GM21529 (cell line): Measurements from ENCODE around the gene P3H1.
A peak's percentile ranks its signal among the peaks of the same experiment; 100 is the strongest.
"Not testable (repeated sequence)": the region's sequence is repeated elsewhere in the genome, so short reads cannot be mapped to it uniquely, and the experiment has no call there.

ENCODE experiments used
- ATAC-seq: cut with Tn5 transposase; IDR thresholded peaks from one replicate; pipeline ENCODE4 v1.9.1; 2021; ENCODE audit not compliant: unreplicated experiment

Gene P3H1

GRCh38 chr1:42774928-42775526, 8.2 kb upstream of the P3H1 start:
- ATAC-seq, result no peak

GRCh38 chr1:42773420-42773819, 6.6 kb upstream of the P3H1 start:
- no peak for ATAC-seq

- no peak for ATAC-seq
Measured at GRCh38 chr1:42769811-42770210, 3.0 kb upstream of the P3H1 start.

GRCh38 chr1:42768172-42768571, 1.3 kb upstream of the P3H1 start:
- no peak for ATAC-seq

- ATAC-seq, result peak; percentile 20
Measured at GRCh38 chr1:42767510-42768000, 727 bp upstream of the P3H1 start.

DNA sequence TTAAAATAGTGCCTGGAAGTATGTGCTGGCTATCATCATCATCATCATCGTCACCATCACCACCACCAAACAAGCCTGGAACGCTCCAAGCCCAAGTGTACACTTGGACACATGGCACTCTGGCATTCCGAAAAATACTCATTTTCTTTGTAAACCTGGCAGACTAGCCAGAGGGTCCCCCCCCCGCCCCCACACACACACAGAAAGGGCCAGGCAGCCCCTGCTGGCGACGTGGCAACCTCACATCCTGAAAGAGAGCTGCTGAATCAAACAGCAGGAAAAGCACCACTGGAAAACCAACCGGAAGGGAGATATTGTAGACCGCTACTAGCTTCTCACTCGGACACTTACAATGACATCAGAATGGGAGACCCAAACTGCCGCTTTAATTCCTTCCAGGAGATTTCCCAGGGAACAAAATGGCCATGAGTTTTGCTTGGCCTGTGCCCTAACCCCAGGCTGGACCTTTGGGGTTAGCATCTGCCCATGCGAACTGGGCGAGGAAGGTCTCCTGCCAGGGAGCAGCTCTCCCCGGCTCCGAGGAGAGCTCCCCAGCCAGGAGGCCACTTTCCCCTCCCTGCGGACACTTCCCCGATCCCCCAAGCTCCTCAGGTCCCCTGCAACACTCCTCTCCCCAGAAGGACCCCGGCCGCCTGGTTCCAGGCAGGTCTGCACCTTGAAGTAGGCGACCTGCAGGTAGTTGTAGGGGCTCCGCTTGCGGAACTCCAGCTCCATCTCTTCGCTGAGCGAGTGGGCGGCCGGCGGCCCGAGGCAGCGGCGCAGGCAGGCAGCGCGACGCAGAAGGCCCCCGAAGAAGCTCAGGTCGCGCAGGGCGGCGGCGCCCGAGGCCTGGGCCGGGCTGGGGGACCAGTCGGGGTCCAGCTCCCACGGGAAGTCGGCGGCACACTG, 742 bp downstream of the P3H1 start:
- ATAC-seq, result peak; percentile 28

DNA sequence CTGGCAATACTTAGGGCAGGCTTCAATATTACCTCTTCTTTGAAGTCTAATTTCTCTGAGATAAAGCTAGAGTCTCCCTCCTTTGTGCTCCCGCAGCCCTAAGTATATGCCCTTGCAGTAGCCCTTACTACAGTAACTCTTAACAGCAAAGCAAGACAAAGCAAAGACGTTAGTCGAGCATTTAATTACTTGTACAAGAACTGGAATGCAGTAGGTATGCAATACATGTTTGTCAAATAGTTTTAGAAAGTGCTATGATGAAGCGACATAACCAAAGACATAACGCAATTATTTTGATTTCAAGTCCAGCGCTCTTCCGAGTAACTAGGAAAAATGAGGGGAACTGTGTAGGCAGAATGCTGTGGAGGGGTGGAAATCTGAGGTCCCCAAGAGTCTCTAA, 1.6 kb downstream of the P3H1 start:
- ATAC-seq, result no peak

GRCh38 chr1:42762269-42762668, 4.6 kb downstream of the P3H1 start:
- ATAC-seq, result no peak

GRCh38 chr1:42761567-42761966, 5.3 kb downstream of the P3H1 start:
- no peak for ATAC-seq

DNA sequence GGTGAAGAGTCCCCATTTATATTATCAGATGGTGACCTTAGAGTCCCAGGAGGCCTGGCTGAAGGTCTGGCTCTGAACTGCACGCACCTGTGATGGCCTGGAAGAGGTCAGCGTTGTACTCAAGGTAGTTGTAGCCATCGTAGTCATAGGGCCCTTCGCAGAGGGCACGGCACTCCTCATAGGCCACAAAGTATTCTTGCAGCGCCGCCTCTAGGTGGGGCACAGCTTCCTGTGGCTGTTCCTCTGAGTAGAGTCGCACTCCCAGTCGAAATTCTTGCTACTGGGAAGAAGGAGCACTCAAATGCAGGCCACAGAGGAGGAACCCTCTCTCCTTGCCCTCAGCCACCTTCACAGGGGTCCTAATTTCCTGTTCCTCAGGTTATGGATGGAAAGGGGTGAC, 7.7 kb downstream of the P3H1 start:
- no peak for ATAC-seq

- ATAC-seq, result no peak
Measured at GRCh38 chr1:42758641-42759040, 8.2 kb downstream of the P3H1 start.

DNA sequence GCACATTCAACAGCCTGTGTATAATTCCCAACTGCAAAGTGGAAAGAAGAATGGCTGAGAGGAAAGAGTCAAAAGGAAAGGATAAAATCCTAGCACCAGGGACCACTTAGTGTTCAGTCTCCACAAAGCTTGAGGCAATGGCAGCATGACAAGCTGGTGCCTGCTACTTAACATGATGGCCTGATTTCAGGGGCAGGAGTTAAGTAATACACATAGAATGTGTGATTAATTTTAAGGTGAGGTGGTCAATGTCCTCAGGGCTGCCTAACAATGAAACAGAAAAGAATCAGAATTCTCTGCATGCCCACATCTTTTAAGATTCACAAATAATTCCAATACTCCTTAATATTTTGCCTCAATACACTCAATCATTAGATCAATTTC, 8.9 kb downstream of the P3H1 start:
- no peak for ATAC-seq

DNA sequence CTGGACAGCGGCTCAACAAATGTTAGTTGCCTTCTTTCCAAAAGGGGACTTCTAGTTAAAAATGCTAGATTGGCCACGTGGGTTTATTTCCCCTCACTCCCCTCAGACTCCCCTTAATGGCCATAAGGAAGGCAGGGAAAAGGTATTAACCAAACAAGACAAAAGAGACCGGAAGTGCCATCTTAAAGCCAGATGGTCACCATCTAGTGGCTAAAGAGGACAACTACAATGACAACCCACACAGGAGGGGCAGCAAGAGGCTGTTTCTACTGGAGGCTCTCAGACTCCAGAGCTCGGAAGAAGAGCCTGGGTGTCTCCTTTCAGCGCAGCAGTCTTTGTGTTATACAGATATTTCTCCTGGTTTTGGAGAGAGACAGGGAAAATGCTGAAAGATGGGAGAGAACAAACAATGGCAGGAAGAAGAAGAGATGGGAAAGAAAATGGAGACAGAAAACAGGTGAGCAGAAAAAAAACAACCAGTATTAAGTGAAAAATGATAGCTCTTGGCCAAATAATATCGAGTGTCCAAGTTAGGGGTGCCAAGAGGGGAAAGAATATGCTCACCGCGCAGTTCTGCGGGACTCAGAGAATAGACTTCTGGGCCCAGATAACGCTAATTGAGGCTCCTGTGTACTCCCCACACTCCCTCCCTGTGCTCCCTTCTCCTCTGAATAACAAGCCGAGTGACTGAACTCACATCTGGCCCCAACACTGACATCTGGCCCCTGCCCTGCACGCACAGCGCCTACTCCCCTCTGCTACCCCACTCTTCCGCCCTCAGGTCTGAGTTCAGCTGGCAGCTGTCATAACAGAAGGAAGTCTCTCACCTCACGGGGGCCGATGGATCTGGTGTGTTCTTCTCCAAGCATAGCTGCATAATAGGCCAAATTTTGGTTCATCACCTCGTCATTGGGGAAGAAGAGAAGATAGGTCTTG, 9.6 kb downstream of the P3H1 start:
- no peak for ATAC-seq

- no peak for ATAC-seq
Measured at GRCh38 chr1:42753070-42753469, 13.8 kb downstream of the P3H1 start.

GRCh38 chr1:42752284-42752683, 14.5 kb downstream of the P3H1 start:
- ATAC-seq, result no peak

- not testable (repeated sequence) for ATAC-seq
Measured at GRCh38 chr1:42751511-42752070, 15.2 kb downstream of the P3H1 start.

- ATAC-seq, result no peak
Measured at GRCh38 chr1:42750041-42750440, 16.8 kb downstream of the P3H1 start.

- no peak for ATAC-seq
Measured at GRCh38 chr1:42748461-42749410, 18.1 kb downstream of the P3H1 start.

DNA sequence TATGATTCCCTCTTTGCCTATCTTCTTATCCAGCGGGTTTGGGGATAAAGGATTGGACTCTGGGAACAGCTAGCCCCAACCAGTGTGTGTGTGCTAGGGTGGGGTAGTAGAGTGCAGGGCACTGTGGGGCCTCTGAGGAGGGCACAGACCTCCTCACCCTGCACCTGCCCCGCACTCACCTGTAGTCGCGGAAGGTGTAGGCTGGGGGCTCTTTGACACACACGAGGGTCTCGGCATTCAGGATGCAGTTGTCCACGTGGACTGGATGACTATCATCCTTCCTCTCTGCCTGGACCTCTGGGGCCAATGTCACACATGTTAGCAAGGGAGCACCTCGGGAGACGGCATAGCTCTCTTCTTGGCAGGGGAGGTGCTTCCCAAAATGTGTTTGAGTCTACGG, 18.8 kb downstream of the P3H1 start:
- no peak for ATAC-seq

- ATAC-seq, result no peak
Measured at GRCh38 chr1:42747125-42747524, 19.7 kb downstream of the P3H1 start.
